ENCODE measurements around the gene GLCCI1. TPM values are rescaled to one million over a fixed set of nuclear protein-coding genes. Genes with fewer than 3 reads are reported as not detected.

GLCCI1 gene
- total RNA-seq, 4 donors from 2014 or later = 1.9 to 15.7 (median 11.8) TPM

DNA sequence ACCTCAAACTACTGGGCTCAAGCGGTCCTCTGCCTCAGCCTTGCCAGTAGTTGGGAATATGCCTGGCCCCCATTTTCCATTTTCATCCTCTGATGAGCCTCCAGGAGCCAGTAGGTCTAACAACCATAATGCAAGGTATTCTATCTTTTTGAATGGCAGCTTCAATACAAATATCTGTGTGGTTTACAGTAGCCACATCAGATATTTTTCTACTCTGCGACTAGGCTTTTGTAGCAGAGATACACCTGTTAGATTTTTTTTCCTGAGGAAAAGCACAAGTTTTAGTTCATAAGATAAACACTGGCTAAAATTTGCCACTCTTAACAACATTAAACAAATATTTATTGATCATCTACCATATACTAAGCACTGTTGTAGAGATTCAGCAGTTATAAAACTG, 3.9 kb upstream of the GLCCI1 start:
- H3K4me3 ChIP-seq = no peak overlapping the region
- H3K9me3 ChIP-seq = no peaks in the 10 kb centered on the region
- in situ Hi-C loops (cut with MboI; ENCODE audit: low pct_ligation_motif_present in 1 of 4, low pct_unique_long_range_greater_than_20kb in 1 of 4, low sequenced_read_pairs in 3 of 4) = no loop called here
- no peaks in the 10 kb centered on the region for H3K36me3 ChIP-seq
- no peaks in the 10 kb centered on the region for H3K4me1 ChIP-seq
- DNase-seq = no peak
- WGBS, 2 donors (ENCODE audit: low coverage in 1 of 2) = 91 to 100% methylated on average over 2 of the region's 2 CpGs
- TF ChIP-seq POLR2AphosphoS5 (IDR thresholded peaks at IDR 0.05) = no peak
- TF ChIP-seq EP300 (IDR thresholded peaks at IDR 0.05; ENCODE audit: low read depth) = no peak
- TF ChIP-seq, protein P1, sequence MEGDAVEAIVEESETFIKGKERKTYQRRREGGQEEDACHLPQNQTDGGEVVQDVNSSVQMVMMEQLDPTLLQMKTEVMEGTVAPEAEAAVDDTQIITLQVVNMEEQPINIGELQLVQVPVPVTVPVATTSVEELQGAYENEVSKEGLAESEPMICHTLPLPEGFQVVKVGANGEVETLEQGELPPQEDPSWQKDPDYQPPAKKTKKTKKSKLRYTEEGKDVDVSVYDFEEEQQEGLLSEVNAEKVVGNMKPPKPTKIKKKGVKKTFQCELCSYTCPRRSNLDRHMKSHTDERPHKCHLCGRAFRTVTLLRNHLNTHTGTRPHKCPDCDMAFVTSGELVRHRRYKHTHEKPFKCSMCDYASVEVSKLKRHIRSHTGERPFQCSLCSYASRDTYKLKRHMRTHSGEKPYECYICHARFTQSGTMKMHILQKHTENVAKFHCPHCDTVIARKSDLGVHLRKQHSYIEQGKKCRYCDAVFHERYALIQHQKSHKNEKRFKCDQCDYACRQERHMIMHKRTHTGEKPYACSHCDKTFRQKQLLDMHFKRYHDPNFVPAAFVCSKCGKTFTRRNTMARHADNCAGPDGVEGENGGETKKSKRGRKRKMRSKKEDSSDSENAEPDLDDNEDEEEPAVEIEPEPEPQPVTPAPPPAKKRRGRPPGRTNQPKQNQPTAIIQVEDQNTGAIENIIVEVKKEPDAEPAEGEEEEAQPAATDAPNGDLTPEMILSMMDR (IDR thresholded peaks at IDR 0.05) = no peak
- TF ChIP-seq POLR2A (IDR thresholded peaks at IDR 0.05) = no peak
- intact Hi-C loops (cut with DNase I; ENCODE audit: low total_unique reads) = no loop called here
- no peak overlapping the region for H3K27ac ChIP-seq
- no peaks in the 10 kb centered on the region for H3K27me3 ChIP-seq

DNA sequence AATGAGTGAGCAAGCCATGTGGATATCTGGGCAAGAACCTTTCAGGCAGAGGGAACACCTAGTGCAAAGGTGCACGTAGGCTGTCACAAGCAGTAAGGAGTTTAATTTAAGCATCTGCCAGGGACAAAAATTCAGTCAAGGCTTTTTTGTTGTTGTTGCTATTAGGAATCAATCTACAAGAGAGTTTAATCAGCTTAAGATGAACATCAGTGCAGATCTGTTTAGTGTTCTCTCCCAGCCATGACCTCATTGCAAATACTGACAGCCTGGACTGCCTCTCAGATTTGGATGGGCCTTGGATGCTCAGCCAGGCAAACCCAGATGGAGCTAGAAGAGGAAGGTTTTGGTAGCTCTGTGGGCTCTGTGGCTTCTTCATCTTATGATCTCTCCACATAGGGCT, 3.3 kb upstream of the GLCCI1 start:
- WGBS, 2 donors (ENCODE audit: low coverage in 1 of 2) = 88 to 90% methylated on average over 1 of the region's 1 CpG
- no peaks in the 10 kb centered on the region for H3K36me3 ChIP-seq
- no peak overlapping the region for H3K27ac ChIP-seq
- no peak overlapping the region for H3K4me3 ChIP-seq
- no peaks in the 10 kb centered on the region for H3K27me3 ChIP-seq
- no peaks in the 10 kb centered on the region for H3K9me3 ChIP-seq
- TF ChIP-seq, protein P1 (IDR thresholded peaks at IDR 0.05) = no peak
- no peak for TF ChIP-seq POLR2A (IDR thresholded peaks at IDR 0.05)
- TF ChIP-seq EP300 (IDR thresholded peaks at IDR 0.05; ENCODE audit: low read depth) = no peak
- no peak for TF ChIP-seq POLR2AphosphoS5 (IDR thresholded peaks at IDR 0.05)
- DNase-seq = no peak
- peaks cover 0 to 2% (median 0%) of the 10 kb centered on the region in 4 donors for H3K4me1 ChIP-seq
- in situ Hi-C loops (cut with MboI; ENCODE audit: low pct_ligation_motif_present in 1 of 4, low pct_unique_long_range_greater_than_20kb in 1 of 4, low sequenced_read_pairs in 3 of 4) = no loop called here
- intact Hi-C loops (cut with DNase I; ENCODE audit: low total_unique reads) = no loop called here

DNA sequence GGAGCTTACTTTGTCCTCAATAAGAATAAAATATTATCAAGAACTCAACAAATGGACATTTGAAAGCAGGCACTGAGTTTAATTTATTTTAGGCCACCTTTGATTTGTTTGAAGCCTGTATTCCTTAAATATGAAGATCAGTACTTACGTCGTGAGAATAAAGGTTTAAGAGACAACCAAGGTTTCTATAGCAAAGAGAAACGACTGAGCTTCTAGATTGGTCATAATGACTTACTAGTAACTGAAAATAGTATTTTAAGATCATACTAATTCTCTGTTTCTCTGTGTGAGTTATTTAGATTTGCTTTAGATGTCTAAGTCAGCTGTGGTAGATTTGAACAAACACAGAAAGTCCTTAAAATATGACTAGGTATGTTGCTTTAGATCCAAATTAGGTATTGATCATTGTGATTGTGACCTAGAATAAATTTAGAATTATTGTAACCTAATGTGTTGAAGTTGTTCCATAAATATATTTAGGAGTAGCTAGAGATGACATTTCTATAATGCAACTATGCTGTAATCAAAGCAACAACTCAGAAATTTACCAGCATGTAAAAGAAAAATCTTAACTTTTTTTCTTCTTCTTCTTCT, 2.4 kb upstream of the GLCCI1 start:
- no peaks in the 10 kb centered on the region for H3K27me3 ChIP-seq
- 46 to 49% methylated on average over 3 of the region's 3 CpGs for WGBS, 2 donors (ENCODE audit: low coverage in 1 of 2)
- H3K9me3 ChIP-seq = no peaks in the 10 kb centered on the region
- no peak for DNase-seq
- in situ Hi-C loops (cut with MboI; ENCODE audit: low pct_ligation_motif_present in 1 of 4, low pct_unique_long_range_greater_than_20kb in 1 of 4, low sequenced_read_pairs in 3 of 4) = no loop called here
- H3K36me3 ChIP-seq = no peaks in the 10 kb centered on the region
- TF ChIP-seq POLR2AphosphoS5 (IDR thresholded peaks at IDR 0.05) = no peak
- TF ChIP-seq, protein P1 (IDR thresholded peaks at IDR 0.05) = no peak
- peaks cover 0 to 9% (median 8%) of the 10 kb centered on the region in 4 donors for H3K4me1 ChIP-seq
- no peak overlapping the region for H3K27ac ChIP-seq
- intact Hi-C loops (cut with DNase I; ENCODE audit: low total_unique reads) = no loop called here
- H3K4me3 ChIP-seq = no peak overlapping the region

DNA sequence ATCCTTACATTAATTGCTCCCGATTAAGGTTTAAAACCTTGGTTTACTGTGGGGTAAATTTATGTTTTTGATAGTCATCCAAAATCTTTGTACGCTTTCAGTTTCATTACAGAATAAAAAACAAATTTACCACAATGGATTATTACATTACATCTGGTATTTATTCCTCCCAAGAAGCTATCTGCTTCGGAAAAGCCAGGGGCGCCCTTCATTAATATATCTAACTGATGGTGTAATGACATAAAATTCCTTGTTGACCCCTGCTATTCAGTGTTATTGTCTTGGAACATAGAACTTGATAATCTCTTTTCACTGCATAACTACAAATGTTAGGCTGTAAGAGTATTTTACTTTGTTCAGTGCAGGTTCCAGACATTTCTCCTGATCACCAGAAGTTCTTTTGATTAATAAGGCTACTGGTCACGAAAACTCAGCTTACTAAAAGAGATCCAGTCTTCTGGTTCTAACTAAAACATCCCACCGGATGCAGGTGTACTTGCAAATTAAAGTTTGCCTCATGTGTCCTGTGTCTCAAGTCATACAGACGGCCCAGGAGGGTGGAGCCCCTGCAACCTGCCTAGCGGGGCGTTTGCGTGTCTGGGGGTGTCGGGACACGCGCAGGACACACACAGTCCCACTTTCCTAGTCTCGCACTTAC, 581 bp upstream of the GLCCI1 start:
- no peak for DNase-seq
- Histone ChIP-seq H3K27me3 (no peaks in the 10 kb centered on the region), H3K4me3 (peak overlapping the region; percentile 38 to 96 (median 87)), H3K9me3 (no peaks in the 10 kb centered on the region), H3K4me1 (peaks cover 0 to 19% (median 8%) of the 10 kb centered on the region in 4 donors), H3K36me3 (no peaks in the 10 kb centered on the region), H3K27ac (peak overlapping the region; percentile 95 to 100 (median 98))
- in situ Hi-C loops (cut with MboI; ENCODE audit: low pct_ligation_motif_present in 1 of 4, low pct_unique_long_range_greater_than_20kb in 1 of 4, low sequenced_read_pairs in 3 of 4) = no loop called here
- TF ChIP-seq, protein P1 (IDR thresholded peaks at IDR 0.05) = peak in 1 of 5 experiments; percentile 6
- no peak for TF ChIP-seq POLR2A (IDR thresholded peaks at IDR 0.05)
- intact Hi-C loops (cut with DNase I; ENCODE audit: low total_unique reads) = no loop called here
- WGBS, 2 donors (ENCODE audit: low coverage in 1 of 2) = 0 to 2% methylated on average over 4 to 14 of the region's 14 CpGs

Measured in transverse colon (tissue), 4 donors.